Activated CD4-positive, alpha-beta T cell treated with anti-CD3 and anti-CD28 coated beads, Interleukin-2, Interleukin-6, amounts not matched to agents 100 ng/mL and 50 ng/mL, durations not matched to agents 16 hours and 8 hours (primary cell): ENCODE data around the gene ARHGEF38.
"Not testable (repeated sequence)": the region's sequence is repeated elsewhere in the genome, so short reads cannot be mapped to it uniquely, and the experiment has no call there.

Experiments used
- DNase-seq: peaks from one replicate; pipeline ENCODE4 v3.0.0-alpha.2; 2020

The ARHGEF38 gene

GRCh38 chr4:105560421-105560848, 8.0 kb downstream of the ARHGEF38 start:
- peak; percentile 7 for DNase-seq

- DNase-seq, result no peak
These were observed 10.9 kb downstream of the ARHGEF38 start for GRCh38 chr4:105563352-105563751.

- no peak for DNase-seq
These were observed 16.2 kb downstream of the ARHGEF38 start for GRCh38 chr4:105568584-105568983.

GRCh38 chr4:105569057-105569865, 16.8 kb downstream of the ARHGEF38 start:
- DNase-seq, result no peak

- no peak for DNase-seq
These were observed 17.4 kb downstream of the ARHGEF38 start for GRCh38 chr4:105569866-105570236.

GRCh38 chr4:105572296-105572695, 19.9 kb downstream of the ARHGEF38 start:
- no peak for DNase-seq

GRCh38 chr4:105586638-105587328, 34.4 kb downstream of the ARHGEF38 start:
- DNase-seq, result no peak

GRCh38 chr4:105587841-105588240, 35.4 kb downstream of the ARHGEF38 start:
- DNase-seq, result no peak

GRCh38 chr4:105588252-105588651, 35.8 kb downstream of the ARHGEF38 start:
- no peak for DNase-seq

GRCh38 chr4:105591573-105591972, 39.2 kb downstream of the ARHGEF38 start:
- no peak for DNase-seq

- DNase-seq, result peak; percentile 46
These were observed 41.9 kb downstream of the ARHGEF38 start for GRCh38 chr4:105594099-105595010.

- DNase-seq, result no peak
These were observed 44.3 kb downstream of the ARHGEF38 start for GRCh38 chr4:105596684-105597083.

- DNase-seq, result no peak
These were observed 45.6 kb downstream of the ARHGEF38 start for GRCh38 chr4:105598052-105598451.

GRCh38 chr4:105598787-105599186, 46.4 kb downstream of the ARHGEF38 start:
- no peak for DNase-seq

GRCh38 chr4:105599482-105599881, 47.1 kb downstream of the ARHGEF38 start:
- no peak for DNase-seq

GRCh38 chr4:105599932-105600655, 47.7 kb downstream of the ARHGEF38 start:
- DNase-seq, result no peak

- no peak for DNase-seq
These were observed 48.5 kb downstream of the ARHGEF38 start for GRCh38 chr4:105600951-105601350.

GRCh38 chr4:105601406-105601805, 49.0 kb downstream of the ARHGEF38 start:
- no peak for DNase-seq

GRCh38 chr4:105603158-105603557, 50.7 kb downstream of the ARHGEF38 start:
- no peak for DNase-seq

GRCh38 chr4:105605493-105605892, 53.1 kb downstream of the ARHGEF38 start:
- DNase-seq, result peak; percentile 15

- DNase-seq, result no peak
These were observed 55.5 kb downstream of the ARHGEF38 start for GRCh38 chr4:105607876-105608275.

GRCh38 chr4:105609819-105610218, 57.4 kb downstream of the ARHGEF38 start:
- DNase-seq, result not testable (repeated sequence)

- no peak for DNase-seq
These were observed 60.9 kb downstream of the ARHGEF38 start for GRCh38 chr4:105613306-105613705.
